H1 (cell line): ENCODE results near the gene PPP1R14B.
"Not testable (repeated sequence)": the region's sequence is repeated elsewhere in the genome, so short reads cannot be mapped to it uniquely, and the experiment has no call there.

Experiments
- CTCF ChIP-seq, 3 experiments: IDR thresholded peaks; 1 replicate in 2 of 3; 2 replicates in 1 of 3; pipeline versions ENCODE4 v1.5.1 to v1.6.1; 2011; ENCODE audit warnings: low read length in 3 of 3, mild to moderate bottlenecking in 3 of 3, inconsistent platforms in 2 of 3, low read depth in 1 of 3, moderate library complexity in 1 of 3; ENCODE audit not compliant: insufficient read depth in 1 of 3; ENCODE audit errors: control extremely low read depth in 1 of 3
- RXRA ChIP-seq: IDR thresholded peaks from 2 replicates; pipeline ENCODE4 v1.6.1; 2011; ENCODE audit warnings: low read depth, mild to moderate bottlenecking, low read length, moderate library complexity; ENCODE audit not compliant: insufficient read depth
- YY1 ChIP-seq: IDR thresholded peaks from 2 replicates; pipeline ENCODE4 v1.6.1; 2011; ENCODE audit warnings: low read depth, mild to moderate bottlenecking, low read length

- TF ChIP-seq CTCF (IDR thresholded peaks at IDR 0.05; ENCODE audit: control extremely low read depth in 1 of 3, insufficient read depth in 1 of 3, low read depth in 1 of 3, low read length in 3 of 3); RXRA: not testable (repeated sequence)
- peak; percentile 36; the same call in 1 of the 2 replicates for TF ChIP-seq YY1
Measured at GRCh38 chr11:64246621-64246870, 197 bp downstream of the PPP1R14B start.
